Fibroblast of pulmonary artery (primary cell): Measurements from ENCODE around the gene ZBTB47.

ENCODE experiments used
- DNase-seq: peaks from one replicate; pipeline ENCODE4 v3.0.0-alpha.2; 2010; ENCODE audit warnings: low read depth
- H3K4me3 ChIP-seq: replicated peaks from 2 replicates; pipeline ENCODE4 v1.5.1; 2011; ENCODE audit warnings: low read depth, mild to moderate bottlenecking, control low read depth, low read length, moderate library complexity
- TF ChIP-seq, protein P1 (sequence below): IDR thresholded peaks from 2 replicates; pipeline ENCODE4 v1.5.1; 2011; ENCODE audit warnings: mild to moderate bottlenecking, control low read depth, low read length, inconsistent platforms; ENCODE audit errors: missing control alignments

ZBTB47 gene

DNA sequence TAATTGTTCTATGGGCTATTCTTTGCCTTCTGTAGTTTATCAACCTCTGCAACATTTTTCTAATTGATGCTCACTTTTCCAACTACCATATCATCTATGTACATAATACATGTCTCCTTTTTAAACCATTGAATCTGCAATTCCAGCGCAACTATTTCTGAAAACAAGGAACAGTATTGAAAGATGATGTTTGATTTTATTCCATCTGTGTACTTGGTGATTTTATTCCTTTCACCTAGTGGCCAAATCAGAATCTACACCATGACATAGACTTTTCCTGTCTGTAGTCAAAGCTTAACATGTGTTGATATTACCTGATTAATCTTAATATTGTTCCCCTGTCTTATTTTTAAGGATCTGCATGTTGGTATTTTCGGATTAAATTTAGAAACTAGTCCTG, 40.0 kb upstream of the ZBTB47 start:
- TF ChIP-seq, protein P1, sequence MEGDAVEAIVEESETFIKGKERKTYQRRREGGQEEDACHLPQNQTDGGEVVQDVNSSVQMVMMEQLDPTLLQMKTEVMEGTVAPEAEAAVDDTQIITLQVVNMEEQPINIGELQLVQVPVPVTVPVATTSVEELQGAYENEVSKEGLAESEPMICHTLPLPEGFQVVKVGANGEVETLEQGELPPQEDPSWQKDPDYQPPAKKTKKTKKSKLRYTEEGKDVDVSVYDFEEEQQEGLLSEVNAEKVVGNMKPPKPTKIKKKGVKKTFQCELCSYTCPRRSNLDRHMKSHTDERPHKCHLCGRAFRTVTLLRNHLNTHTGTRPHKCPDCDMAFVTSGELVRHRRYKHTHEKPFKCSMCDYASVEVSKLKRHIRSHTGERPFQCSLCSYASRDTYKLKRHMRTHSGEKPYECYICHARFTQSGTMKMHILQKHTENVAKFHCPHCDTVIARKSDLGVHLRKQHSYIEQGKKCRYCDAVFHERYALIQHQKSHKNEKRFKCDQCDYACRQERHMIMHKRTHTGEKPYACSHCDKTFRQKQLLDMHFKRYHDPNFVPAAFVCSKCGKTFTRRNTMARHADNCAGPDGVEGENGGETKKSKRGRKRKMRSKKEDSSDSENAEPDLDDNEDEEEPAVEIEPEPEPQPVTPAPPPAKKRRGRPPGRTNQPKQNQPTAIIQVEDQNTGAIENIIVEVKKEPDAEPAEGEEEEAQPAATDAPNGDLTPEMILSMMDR = peak; percentile 47
- H3K4me3 ChIP-seq = no peak overlapping the region
- DNase-seq = no peak

DNA sequence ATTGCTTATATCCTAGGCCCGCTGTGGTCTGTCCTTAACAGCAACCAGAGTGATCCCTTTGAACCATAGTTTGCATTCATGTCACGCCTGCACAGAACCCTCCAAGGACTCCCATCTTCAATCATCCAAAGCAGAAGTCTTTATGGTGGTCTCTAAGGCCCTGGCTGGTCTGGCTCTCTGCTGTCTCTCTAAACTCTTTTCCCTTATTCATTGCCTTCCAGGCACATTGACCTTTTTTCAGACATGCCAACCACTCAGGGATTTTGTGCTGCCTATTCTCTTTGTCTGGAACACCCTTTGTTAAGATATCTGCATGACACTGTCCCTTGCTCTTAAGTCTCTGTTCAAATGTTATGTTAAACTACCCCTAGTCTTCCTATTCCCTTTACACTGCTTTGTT, 21.9 kb upstream of the ZBTB47 start:
- TF ChIP-seq, protein P1 = no peak
- no peak overlapping the region for H3K4me3 ChIP-seq
- DNase-seq = no peak

DNA sequence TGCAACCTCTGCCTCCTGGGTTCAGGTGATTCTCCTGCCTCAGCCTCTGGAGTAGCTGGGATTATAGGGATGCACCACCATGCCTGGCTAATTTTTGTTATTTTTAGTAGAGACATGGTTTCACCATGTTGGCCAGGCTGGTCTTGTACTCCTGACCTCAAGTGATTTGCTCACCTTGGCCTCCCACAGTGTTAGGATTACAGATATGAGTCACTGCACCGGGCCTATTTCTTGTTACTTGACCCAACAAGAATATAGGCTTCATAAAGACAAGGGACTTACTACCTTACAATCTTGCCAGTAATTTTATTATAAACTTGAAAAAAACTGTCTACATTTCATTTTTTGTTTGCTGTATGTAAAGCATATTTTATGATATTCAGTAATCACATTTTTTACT, 21.4 kb upstream of the ZBTB47 start:
- peak; percentile 23 for DNase-seq
- TF ChIP-seq, protein P1 = no peak
- no peak overlapping the region for H3K4me3 ChIP-seq

DNA sequence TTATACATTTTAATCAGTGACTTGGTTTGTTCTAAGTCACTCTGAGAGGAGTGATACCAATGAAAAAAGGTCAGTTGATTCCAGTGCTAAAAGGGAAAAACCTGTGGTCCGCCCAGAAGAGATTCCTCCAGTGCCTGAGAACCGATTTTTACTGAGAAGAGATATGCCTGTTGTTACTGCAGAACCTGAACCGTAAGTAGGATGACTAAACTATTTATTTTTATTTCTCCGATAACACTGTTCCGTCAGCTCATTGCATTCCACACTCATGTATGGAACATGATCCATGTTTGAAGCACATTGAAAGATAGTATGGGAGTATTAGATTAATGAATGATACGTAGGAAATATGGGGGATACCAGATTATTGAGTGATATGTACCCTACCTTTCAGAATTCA, 20.0 kb upstream of the ZBTB47 start:
- DNase-seq = no peak
- H3K4me3 ChIP-seq = no peak overlapping the region
- TF ChIP-seq, protein P1 = no peak

DNA sequence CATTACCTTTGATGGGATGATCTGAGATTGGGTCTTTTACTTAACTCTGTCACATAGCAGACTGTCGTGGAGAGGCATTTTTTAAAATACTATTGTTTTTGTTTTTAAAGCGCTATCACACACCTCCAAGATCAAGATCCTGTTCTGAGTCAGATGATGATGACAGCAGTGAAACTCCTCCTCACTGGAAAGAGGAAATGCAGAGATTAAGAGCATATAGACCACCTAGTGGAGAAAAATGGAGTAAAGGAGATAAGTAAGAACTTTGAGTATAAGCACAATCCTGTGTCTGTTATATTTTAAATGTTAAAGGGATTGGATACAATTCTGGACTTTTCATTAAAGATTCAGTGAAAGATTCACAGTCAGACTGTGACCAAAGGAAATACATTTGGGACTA, 18.4 kb upstream of the ZBTB47 start:
- peak; percentile 65 for DNase-seq
- H3K4me3 ChIP-seq = no peak overlapping the region
- TF ChIP-seq, protein P1 = peak; percentile 36

DNA sequence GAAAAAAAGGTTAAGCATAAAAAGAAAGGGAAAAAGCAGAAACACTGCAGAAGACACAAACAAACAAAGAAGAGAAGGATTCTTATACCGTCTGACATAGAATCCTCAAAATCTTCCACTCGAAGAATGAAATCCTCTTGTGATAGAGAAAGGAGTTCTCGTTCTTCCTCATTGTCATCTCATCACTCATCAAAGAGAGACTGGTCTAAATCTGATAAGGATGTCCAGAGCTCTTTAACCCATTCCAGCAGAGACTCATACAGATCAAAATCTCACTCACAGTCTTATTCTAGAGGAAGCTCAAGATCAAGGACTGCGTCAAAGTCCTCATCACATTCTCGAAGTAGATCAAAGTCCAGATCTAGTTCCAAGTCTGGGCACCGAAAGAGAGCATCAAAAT, 16.5 kb upstream of the ZBTB47 start:
- DNase-seq = no peak
- TF ChIP-seq, protein P1 = no peak
- no peak overlapping the region for H3K4me3 ChIP-seq

DNA sequence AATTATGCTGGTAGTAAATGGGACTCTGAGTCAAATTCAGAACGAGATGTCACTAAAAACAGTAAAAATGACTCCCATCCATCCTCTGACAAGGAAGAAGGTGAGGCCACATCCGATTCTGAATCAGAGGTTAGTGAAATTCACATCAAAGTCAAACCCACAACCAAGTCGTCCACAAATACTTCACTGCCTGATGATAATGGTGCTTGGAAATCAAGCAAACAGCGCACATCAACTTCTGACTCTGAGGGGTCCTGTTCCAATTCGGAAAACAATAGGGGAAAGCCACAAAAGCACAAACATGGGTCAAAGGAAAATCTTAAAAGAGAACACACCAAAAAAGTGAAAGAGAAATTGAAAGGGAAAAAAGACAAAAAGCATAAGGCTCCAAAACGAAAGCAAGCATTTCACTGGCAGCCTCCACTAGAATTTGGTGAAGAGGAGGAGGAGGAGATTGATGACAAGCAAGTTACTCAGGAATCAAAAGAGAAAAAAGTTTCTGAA, 15.1 kb upstream of the ZBTB47 start:
- DNase-seq = no peak
- H3K4me3 ChIP-seq = no peak overlapping the region
- TF ChIP-seq, protein P1 = no peak
